ENCODE results near the gene CACNA1F.

GRCh38 chrX:49193542-49193964 lies 39.6 kb downstream of the CACNA1F start:
- no peak for TF ChIP-seq CTCF (IDR thresholded peaks at IDR 0.05)
- TF ChIP-seq SIN3A (IDR thresholded peaks at IDR 0.05; ENCODE audit: borderline replicate concordance, insufficient read depth, low read depth, low read length): no peak
